Activated naive CD4-positive, alpha-beta T cell treated with anti-CD3 and anti-CD28 coated beads for 36 hours (primary cell): ENCODE data around the gene MSMB. TPM values are rescaled to one million over a fixed set of nuclear protein-coding genes. Genes with fewer than 3 reads are reported as not detected.
A peak's percentile ranks its signal among the peaks of the same experiment; 100 is the strongest.

ENCODE experiments used
- CTCF ChIA-PET: fragments of 350-600 bp; sonication (Branson Sonifier 250); formaldehyde crosslinking; loops from one replicate; lab custom pipeline; 2021; ENCODE audit warnings: antibody characterized with exemption; lab: Charles Lee
- DNase-seq: peaks from one replicate; pipeline ENCODE4 v3.0.0-alpha.2; 2020
- H3K27ac Mint-ChIP-seq: one replicate; pipeline ENCODE4 v1.8.0; 2021; ENCODE audit warnings: mild to moderate bottlenecking, mixed read lengths
- H3K27me3 Mint-ChIP-seq: one replicate; pipeline ENCODE4 v1.8.0; 2021; ENCODE audit warnings: low read depth, mixed read lengths
- H3K36me3 Mint-ChIP-seq: one replicate; pipeline ENCODE4 v1.8.0; 2021; ENCODE audit warnings: low read depth, mixed read lengths
- H3K4me1 Mint-ChIP-seq: one replicate; pipeline ENCODE4 v1.8.0; 2021; ENCODE audit warnings: low read depth, mixed read lengths
- H3K4me3 Mint-ChIP-seq: one replicate; pipeline ENCODE4 v1.8.0; 2021; ENCODE audit warnings: mild to moderate bottlenecking, moderate library complexity, mixed read lengths
- H3K9me3 Mint-ChIP-seq: one replicate; pipeline ENCODE4 v1.8.0; 2021; ENCODE audit warnings: mixed read lengths
- intact Hi-C: fragments of 100-400 bp; cut with micrococcal nuclease; formaldehyde crosslinking; loops from one replicate; pipeline ENCODE4 v1.15.1; 2023
- total RNA-seq, 2 experiments: library from RNA; stranded (reverse); gene quantifications; one replicate each; pipeline ENCODE4 v1.2.3, GENCODE V29; 2021

Gene MSMB
- total RNA-seq, 2 experiments from 2014 or later, result not detected

DNA sequence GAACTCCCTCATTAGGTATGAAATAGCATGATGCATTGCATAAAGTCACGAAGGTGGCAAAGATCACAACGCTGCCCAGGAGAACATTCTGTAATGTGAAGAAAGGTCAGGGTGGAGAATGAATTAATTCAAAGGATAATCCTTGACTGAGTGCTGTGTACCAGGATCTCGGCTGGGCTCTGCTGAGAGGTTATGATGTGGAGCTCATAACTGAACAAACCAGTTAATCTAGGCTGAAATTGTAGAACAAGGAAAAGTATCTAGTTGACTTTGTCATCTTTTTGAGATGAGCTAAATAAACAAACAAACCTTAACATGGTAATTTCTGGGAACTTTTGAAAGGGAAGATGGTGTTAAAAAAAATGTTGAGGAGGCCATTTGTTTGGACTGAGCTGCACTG is 6.1 kb downstream of the MSMB start:
- CTCF ChIA-PET, result no interaction called here
- no peaks in the 10 kb centered on the region for H3K9me3 Mint-ChIP-seq
- DNase-seq, result no peak
- H3K4me1 Mint-ChIP-seq, result no peaks in the 10 kb centered on the region
- H3K4me3 Mint-ChIP-seq, result no peak overlapping the region
- H3K36me3 Mint-ChIP-seq, result no peaks in the 10 kb centered on the region
- H3K27me3 Mint-ChIP-seq, result no peaks in the 10 kb centered on the region
- intact Hi-C loops, result no loop called here
- no peak overlapping the region for H3K27ac Mint-ChIP-seq

DNA sequence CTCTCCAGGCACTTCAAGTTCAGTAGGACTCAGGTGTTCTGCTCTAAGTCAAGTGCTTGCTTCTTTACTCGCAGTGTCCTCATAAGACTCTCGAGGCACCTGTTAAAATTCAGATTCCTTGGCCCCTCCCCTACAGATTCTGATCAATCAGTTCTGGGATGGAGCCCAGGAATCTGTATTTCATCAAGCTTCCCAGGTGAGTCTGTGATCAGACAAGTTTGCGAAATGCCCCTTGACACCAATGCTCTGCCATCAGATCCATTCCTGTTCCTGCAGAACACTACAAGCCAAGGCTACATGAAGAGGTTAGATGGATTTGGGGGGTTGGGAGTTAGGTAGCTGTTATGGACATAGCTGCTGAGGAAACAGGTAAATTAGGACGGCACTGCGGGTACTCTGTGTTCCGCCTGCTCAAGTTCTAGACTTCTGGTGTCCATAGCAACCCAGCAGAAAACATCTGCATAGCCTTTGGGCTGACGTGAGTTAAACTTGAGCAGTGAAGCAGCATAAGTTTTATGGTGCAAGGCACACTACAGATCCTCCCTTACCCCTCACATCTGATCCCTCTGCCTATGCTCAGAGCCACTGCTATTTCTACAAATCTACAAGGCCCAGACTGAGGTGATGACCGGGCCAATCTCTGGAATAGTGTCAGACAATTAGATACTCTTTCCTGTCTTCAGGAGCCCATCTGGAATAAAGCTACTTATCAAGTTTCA is 8.8 kb downstream of the MSMB start:
- DNase-seq, result no peak
- no peak overlapping the region for H3K27ac Mint-ChIP-seq
- no peak overlapping the region for H3K4me3 Mint-ChIP-seq
- H3K9me3 Mint-ChIP-seq, result no peaks in the 10 kb centered on the region
- no peaks in the 10 kb centered on the region for H3K4me1 Mint-ChIP-seq
- no peaks in the 10 kb centered on the region for H3K36me3 Mint-ChIP-seq
- H3K27me3 Mint-ChIP-seq, result no peaks in the 10 kb centered on the region
- CTCF ChIA-PET, result interaction anchor here (0.8 to 1.0 kb wide), 2 partner anchors 69 to 190 kb away, joined by 3 read pairs; no protein-coding TSS in a partner anchor
- intact Hi-C loops, result no loop called here

DNA sequence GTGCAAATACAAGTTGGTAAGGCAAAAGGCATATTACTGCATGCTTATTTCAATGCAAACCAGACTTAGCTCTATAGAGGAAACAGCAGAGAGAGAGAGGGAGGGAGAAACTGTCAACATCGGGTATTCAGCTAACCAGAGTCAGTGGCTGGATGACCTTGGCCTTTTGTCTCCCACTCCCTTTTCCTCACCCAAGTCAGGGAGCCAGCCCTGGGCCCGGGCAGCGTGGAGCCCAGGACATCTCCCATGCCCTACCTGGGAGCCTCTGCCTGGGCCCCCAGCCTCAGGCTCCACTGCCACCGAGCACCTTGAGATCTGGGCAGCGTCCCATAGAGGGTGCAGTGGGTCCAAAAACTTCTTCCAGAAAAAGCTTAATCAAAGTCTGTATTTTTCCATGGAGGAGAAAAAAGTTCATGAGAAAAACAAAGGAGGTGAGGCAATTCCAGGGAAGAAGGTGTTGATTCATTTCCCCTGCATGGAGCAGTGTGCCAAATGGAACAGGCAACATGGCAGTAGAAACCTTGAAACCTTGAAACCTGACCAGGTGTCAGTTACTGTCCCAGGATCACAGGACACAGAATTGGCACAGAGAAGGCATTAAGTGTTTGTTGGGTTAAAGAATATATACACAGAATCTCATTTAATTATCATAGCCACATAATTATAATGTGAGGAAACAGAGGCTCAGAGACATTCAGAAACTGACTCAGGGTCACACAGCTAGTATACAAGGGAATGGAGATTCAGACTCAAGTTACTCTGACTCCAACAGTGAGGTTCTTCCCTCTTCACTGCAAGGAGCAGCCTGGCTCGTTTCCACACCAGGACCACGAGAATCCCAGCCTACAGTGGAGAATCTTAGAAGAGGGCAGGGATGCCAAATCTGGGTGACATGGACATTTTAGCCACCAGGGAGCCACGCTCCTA is 9.9 kb downstream of the MSMB start:
- H3K27me3 Mint-ChIP-seq, result no peaks in the 10 kb centered on the region
- CTCF ChIA-PET, result no interaction called here
- DNase-seq, result no peak
- no peak overlapping the region for H3K4me3 Mint-ChIP-seq
- no peaks in the 10 kb centered on the region for H3K9me3 Mint-ChIP-seq
- no peak overlapping the region for H3K27ac Mint-ChIP-seq
- intact Hi-C loops, result no loop called here
- H3K4me1 Mint-ChIP-seq, result peaks cover 3% of the 10 kb centered on the region
- no peaks in the 10 kb centered on the region for H3K36me3 Mint-ChIP-seq

DNA sequence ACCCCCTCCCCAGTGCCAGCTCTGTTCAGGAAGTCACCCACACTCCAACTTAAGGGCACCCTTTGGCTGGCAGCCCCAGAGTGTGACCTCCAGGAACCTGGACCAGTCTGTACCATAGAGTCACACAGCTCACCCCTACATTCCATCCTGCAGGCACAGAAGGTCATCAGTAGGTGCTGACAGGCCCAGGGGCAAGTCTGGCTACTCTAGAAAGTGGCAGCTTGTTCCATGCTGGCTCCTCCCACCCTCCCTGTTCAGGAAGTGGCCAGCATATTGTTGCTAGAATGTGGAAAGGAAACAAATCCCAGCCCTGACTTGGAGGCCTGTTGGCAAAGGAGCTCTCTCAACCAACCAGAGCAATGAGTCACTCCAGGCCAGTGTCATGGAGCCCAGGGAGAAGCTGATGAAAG is 12.5 kb downstream of the MSMB start:
- peaks cover 19% of the 10 kb centered on the region for H3K4me1 Mint-ChIP-seq
- no peak overlapping the region for H3K4me3 Mint-ChIP-seq
- no peak overlapping the region for H3K27ac Mint-ChIP-seq
- CTCF ChIA-PET, result no interaction called here
- no peak for DNase-seq
- intact Hi-C loops, result loop anchor here (5.0 kb wide), 2 partner anchors 249 to 1031 kb away; partner anchors contain the start of gene ZNF22
- no peaks in the 10 kb centered on the region for H3K27me3 Mint-ChIP-seq
- H3K36me3 Mint-ChIP-seq, result no peaks in the 10 kb centered on the region
- H3K9me3 Mint-ChIP-seq, result no peaks in the 10 kb centered on the region

DNA sequence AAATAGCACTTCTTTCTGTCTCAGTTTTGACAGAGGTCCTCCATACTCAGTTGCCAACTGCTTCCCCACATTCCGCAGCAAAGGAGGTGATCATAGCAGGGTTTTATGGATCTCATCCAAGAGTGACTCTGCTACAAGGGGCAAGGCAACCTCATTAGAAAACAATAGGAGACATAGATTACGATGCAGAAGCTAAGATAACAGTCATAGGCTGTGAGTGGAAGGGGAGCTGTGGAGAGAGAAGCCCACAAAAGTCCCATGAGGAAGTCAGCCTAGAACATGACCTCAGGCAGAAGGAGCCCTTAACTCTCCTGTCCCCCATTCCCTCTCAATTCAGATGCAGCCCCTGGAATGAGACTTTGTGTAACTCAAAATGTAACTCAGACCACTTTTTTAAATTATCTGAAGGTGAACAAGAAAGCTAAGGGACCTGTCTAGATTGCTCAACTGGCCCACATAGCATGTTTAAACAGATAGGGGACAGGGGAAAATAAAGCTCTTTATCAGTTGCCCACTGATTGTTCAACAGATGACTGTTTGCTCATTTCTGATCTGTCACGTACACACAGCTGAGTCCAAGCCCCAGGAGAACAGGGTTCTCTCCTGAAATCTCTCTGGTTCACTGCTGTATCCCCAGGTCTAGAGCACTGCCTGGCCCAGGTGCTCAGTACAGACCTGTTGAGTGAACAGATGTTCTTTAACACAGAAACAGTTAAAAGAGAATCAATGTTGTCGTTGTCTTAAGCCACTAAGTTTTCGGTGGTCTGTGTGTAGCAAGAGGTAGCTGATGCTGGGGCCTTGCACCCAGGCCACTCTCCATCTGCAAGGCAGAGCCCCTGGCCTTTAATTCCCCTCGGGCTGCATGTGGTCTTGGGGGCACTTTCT is 14.2 kb downstream of the MSMB start:
- peaks cover 35% of the 10 kb centered on the region for H3K4me1 Mint-ChIP-seq
- no peaks in the 10 kb centered on the region for H3K27me3 Mint-ChIP-seq
- no peak for DNase-seq
- no peaks in the 10 kb centered on the region for H3K9me3 Mint-ChIP-seq
- peak overlapping the region; percentile 22 for H3K27ac Mint-ChIP-seq
- H3K4me3 Mint-ChIP-seq, result no peak overlapping the region
- CTCF ChIA-PET, result interaction anchor here (1.0 to 1.4 kb wide), 2 partner anchors 14 to 223 kb away, joined by 3 to 4 read pairs; no protein-coding TSS in a partner anchor
- no peaks in the 10 kb centered on the region for H3K36me3 Mint-ChIP-seq
- intact Hi-C loops, result loop anchor here (2.0 to 5.0 kb wide), 4 partner anchors 63 to 1030 kb away; partner anchors contain the start of gene ZNF22

DNA sequence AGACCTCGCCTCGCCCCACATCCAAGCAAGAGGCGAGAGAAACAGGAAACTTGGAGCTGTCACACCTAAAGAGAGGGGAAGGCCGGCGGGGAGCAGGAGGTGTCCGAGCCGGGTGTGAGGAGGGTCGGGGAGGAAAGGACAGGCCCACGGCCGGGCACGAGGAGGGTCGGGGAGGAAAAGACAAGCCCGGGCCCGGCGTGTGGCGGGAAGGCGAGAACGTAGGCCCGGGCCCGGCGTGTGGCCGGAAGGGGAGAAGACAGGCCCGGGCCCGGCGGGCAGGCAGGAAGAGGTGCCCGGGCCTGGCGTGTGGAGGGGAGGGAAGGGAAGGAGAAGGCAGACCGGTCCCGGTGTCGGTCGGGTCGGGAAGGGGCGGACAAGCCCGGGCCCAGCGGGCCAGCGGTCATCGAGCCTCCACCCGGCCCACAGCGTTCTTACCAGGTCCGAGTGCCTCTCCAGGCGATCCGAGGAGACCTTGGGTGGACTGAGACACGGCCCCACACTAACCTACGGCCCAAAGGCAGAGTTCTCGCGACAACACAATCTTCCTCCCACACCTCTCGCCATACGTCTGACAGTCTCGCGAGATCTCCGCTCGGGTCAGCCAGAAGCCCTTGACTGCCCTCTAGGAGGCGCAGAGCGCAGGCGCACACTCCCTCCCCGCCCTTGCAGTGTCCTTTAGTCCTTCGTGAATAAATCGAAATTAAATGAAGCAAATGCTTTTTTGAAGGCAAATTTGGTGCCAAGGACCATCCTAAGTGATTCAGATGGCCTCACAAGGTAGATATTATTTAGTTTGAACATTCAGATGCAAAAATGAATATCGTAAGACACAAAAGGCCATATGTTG is 15.8 kb downstream of the MSMB start, which contains the start of gene NCOA4:
NCOA4 (minus strand) TSS at position 533 of the 847 bp plus-strand sequence. CDS start 13,943 bp downstream, outside the sequence.
- Mint-ChIP-seq H3K27me3 (no peaks in the 10 kb centered on the region), H3K4me1 (peaks cover 49% of the 10 kb centered on the region), H3K27ac (peak within 1 kb of the TSS; percentile 92), H3K9me3 (no peaks in the 10 kb centered on the region), H3K4me3 (peak within 1 kb of the TSS; percentile 97), H3K36me3 (no peaks in the 10 kb centered on the region)
- DNase-seq, result peak; percentile 98
- CTCF ChIA-PET, result interaction anchor here (0.6 to 3.8 kb wide), 6 partner anchors 10 to 1036 kb away, joined by 3 to 19 read pairs (median 6); no protein-coding TSS in a partner anchor
- intact Hi-C loops, result loop anchor here (2.0 to 5.0 kb wide), 4 partner anchors 64 to 1028 kb away; partner anchors contain the start of gene ZNF22

DNA sequence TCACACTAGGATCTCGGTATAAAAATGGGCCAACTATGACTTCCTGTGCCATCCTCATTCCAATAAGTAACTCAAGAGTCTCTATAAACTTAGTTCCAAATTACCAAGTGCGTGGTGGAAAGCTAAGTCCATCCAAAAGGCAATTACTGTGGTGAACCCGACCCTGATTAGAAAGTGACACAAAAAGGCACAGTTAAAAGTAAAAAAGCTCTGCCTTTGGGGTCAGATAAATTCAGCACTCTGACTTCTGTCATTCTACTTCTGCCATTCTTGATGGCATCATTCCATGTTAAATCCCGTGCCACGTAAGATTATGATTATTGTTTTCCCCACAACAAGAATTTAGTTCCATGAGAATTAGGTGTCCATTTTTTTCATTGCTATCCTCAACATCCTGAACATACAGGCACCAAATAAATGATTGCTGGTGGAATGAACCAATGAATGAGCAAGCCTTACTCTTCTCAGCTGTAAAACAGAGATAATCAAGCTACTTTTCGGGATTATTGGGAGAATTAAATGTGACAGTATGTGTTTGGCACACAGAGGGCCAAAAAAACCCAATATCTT is 16.5 kb downstream of the MSMB start:
- H3K9me3 Mint-ChIP-seq, result no peaks in the 10 kb centered on the region
- intact Hi-C loops, result loop anchor here (1.0 to 10.0 kb wide), 10 partner anchors 9 to 1027 kb away; partner anchors contain the start of genes TIMM23, ZFAND4 and ZNF22
- DNase-seq, result no peak
- H3K27ac Mint-ChIP-seq, result peak overlapping the region; percentile 92
- peak overlapping the region; percentile 97 for H3K4me3 Mint-ChIP-seq
- CTCF ChIA-PET, result interaction anchor here (0.6 to 3.8 kb wide), 13 partner anchors 9 to 1147 kb away, joined by 3 to 19 read pairs (median 3); no protein-coding TSS in a partner anchor
- no peaks in the 10 kb centered on the region for H3K36me3 Mint-ChIP-seq
- H3K27me3 Mint-ChIP-seq, result no peaks in the 10 kb centered on the region
- peaks cover 53% of the 10 kb centered on the region for H3K4me1 Mint-ChIP-seq

DNA sequence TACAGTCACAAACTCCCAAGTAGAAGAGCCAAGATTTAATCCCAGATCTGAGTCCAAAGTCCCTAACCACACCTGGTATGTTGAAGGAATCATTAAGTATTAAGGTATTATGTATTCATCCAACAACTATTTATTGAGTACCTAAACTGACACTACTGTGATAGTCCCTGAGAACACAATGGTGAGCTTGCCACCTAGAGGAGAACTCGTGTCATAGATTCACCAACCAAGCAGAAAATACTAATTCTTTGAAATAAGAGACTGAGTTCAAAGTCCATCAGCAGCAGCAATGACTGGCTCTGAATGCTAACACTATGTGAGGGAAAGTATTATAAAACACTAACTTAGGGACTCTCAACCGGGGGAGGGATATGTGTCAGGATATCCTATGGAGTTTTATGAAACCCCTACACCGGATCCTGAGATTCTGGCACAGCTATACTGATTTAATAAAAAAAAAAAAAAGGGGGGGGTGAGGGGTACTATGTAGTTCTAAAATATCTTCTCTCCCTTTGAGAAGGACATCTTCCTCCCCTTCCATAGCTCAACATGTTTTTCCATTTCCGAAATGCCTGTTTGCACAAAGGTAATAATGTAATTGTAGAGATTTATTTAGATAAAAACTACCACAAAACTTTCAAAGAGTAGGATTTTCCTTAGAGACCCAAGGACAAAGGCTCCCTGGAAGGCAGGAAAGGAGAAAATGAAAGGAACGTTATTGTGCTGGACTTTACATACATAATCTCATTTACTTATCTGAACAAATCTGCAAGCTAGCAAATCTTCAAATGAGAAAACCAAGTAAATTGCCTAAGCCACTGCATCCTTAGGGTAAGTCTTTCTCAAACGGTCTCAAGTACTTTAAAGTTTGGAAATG is 17.2 kb downstream of the MSMB start:
- Mint-ChIP-seq H3K27ac (peak overlapping the region; percentile 92), H3K27me3 (no peaks in the 10 kb centered on the region), H3K9me3 (no peaks in the 10 kb centered on the region), H3K36me3 (no peaks in the 10 kb centered on the region), H3K4me3 (peak overlapping the region; percentile 97), H3K4me1 (peaks cover 60% of the 10 kb centered on the region)
- peak; percentile 60 for DNase-seq
- CTCF ChIA-PET, result interaction anchor here (0.5 to 3.8 kb wide), 14 partner anchors 8 to 1148 kb away, joined by 3 to 19 read pairs (median 3); no protein-coding TSS in a partner anchor
- intact Hi-C loops, result loop anchor here (1.0 to 10.0 kb wide), 7 partner anchors 9 to 794 kb away; partner anchors contain the start of genes TIMM23 and ZFAND4

DNA sequence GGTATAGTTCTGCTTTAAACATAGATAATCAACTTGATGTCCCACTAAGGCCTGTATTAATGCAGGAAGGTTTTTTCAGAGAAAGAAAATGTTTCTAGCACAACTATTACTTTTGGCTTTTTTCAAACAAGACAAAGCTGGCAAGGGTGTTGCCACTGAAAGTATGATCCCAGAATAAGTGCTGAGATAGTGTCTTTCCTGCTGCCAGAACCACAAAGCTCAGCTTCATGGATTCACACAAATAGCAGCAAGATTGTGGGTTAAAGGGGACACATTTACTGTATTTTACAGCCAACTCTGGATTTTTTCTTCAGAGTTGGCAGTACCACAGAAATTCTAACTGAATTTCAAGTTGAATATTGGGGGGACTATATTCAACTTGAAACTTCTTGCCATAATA is 20.0 kb downstream of the MSMB start:
- H3K9me3 Mint-ChIP-seq, result no peaks in the 10 kb centered on the region
- no peak overlapping the region for H3K4me3 Mint-ChIP-seq
- CTCF ChIA-PET, result interaction anchor here (1.3 kb wide), 1 partner anchor 16 kb away, joined by 3 read pairs; no protein-coding TSS in a partner anchor
- no peaks in the 10 kb centered on the region for H3K27me3 Mint-ChIP-seq
- peaks cover 81% of the 10 kb centered on the region for H3K4me1 Mint-ChIP-seq
- H3K36me3 Mint-ChIP-seq, result peaks cover 2% of the 10 kb centered on the region
- intact Hi-C loops, result loop anchor here (5.0 to 10.0 kb wide), 3 partner anchors 351 to 774 kb away; partner anchors contain the start of gene ZFAND4
- H3K27ac Mint-ChIP-seq, result no peak overlapping the region
- no peak for DNase-seq
